IPS-18a (cell line): ENCODE data around the gene MPL.

Experiments
- H3K27ac ChIP-seq: one replicate; pipeline ENCODE4 v1.5.1; 2013; ENCODE audit warnings: low read length
- H3K27me3 ChIP-seq: one replicate; pipeline ENCODE4 v1.6.1; 2013; ENCODE audit warnings: mild to moderate bottlenecking, low read length; ENCODE audit not compliant: control insufficient read depth, insufficient read depth
- H3K36me3 ChIP-seq: one replicate; pipeline ENCODE4 v1.6.1; 2013; ENCODE audit warnings: low read depth, low read length; ENCODE audit not compliant: control insufficient read depth
- H3K4me1 ChIP-seq: one replicate; pipeline ENCODE4 v1.6.1; 2013; ENCODE audit warnings: low read depth, low read length; ENCODE audit not compliant: control insufficient read depth
- H3K4me3 ChIP-seq: one replicate; pipeline ENCODE4 v1.5.1; 2013; ENCODE audit warnings: low read length
- H3K9ac ChIP-seq: one replicate; pipeline ENCODE4 v1.6.1; 2013; ENCODE audit warnings: mild to moderate bottlenecking, low read length, moderate library complexity
- H3K9me3 ChIP-seq: one replicate; pipeline ENCODE4 v1.6.1; 2013; ENCODE audit warnings: low read depth, low read length; ENCODE audit not compliant: control insufficient read depth

Gene MPL

GRCh38 chr1:43300378-43301094, 37.1 kb upstream of the MPL start, which contains the start of gene TIE1:
Gene TIE1 (plus strand): TSS chr1:43300982. CDS start chr1:43301072, 90 bp downstream.
- Histone ChIP-seq H3K4me3 (no peak within 1 kb of the TSS), H3K9me3 (no peaks in the 10 kb centered on the region), H3K27me3 (no peaks in the 10 kb centered on the region), H3K9ac (no peak within 1 kb of the TSS), H3K36me3 (no peaks in the 10 kb centered on the region), H3K4me1 (peaks cover 13% of the 10 kb centered on the region), H3K27ac (no peak within 1 kb of the TSS)

- peaks cover under 1% of the 10 kb centered on the region for H3K4me1 ChIP-seq
- H3K9me3 ChIP-seq, result no peaks in the 10 kb centered on the region
- H3K4me3 ChIP-seq, result no peak overlapping the region
- H3K27ac ChIP-seq, result no peak overlapping the region
- H3K36me3 ChIP-seq, result no peaks in the 10 kb centered on the region
- no peak overlapping the region for H3K9ac ChIP-seq
- no peaks in the 10 kb centered on the region for H3K27me3 ChIP-seq
Observed at GRCh38 chr1:43302201-43302600, 35.4 kb upstream of the MPL start.

GRCh38 chr1:43302721-43303470, 34.7 kb upstream of the MPL start:
- H3K36me3 ChIP-seq, result no peaks in the 10 kb centered on the region
- no peak overlapping the region for H3K27ac ChIP-seq
- H3K9ac ChIP-seq, result no peak overlapping the region
- H3K4me3 ChIP-seq, result no peak overlapping the region
- no peaks in the 10 kb centered on the region for H3K9me3 ChIP-seq
- no peaks in the 10 kb centered on the region for H3K27me3 ChIP-seq
- H3K4me1 ChIP-seq, result no peaks in the 10 kb centered on the region

GRCh38 chr1:43303471-43304313, 33.9 kb upstream of the MPL start:
- Histone ChIP-seq H3K27ac (no peak overlapping the region), H3K27me3 (no peaks in the 10 kb centered on the region), H3K4me3 (no peak overlapping the region), H3K4me1 (no peaks in the 10 kb centered on the region), H3K36me3 (no peaks in the 10 kb centered on the region), H3K9ac (no peak overlapping the region), H3K9me3 (no peaks in the 10 kb centered on the region)

DNA sequence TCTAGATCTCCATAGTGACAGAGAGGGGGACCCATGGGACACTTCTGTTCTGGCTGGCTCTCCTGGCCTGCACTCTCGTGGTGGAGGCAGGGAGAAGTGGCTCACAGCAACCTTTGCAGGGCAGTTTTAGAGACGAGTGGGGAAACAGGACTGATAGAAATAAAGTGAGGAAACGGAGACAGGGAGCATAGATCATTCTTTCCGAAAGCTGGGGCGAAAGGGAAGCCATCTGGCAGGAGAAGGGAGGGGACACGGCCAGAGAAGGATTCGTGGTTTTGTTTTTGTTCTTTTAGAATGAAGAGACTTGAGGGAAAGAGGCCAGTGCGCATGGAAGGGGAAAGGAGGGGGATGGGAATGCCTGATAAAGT, 33.3 kb upstream of the MPL start:
- no peaks in the 10 kb centered on the region for H3K36me3 ChIP-seq
- H3K4me1 ChIP-seq, result no peaks in the 10 kb centered on the region
- H3K27me3 ChIP-seq, result no peaks in the 10 kb centered on the region
- H3K9ac ChIP-seq, result no peak overlapping the region
- H3K4me3 ChIP-seq, result no peak overlapping the region
- H3K9me3 ChIP-seq, result no peaks in the 10 kb centered on the region
- no peak overlapping the region for H3K27ac ChIP-seq

DNA sequence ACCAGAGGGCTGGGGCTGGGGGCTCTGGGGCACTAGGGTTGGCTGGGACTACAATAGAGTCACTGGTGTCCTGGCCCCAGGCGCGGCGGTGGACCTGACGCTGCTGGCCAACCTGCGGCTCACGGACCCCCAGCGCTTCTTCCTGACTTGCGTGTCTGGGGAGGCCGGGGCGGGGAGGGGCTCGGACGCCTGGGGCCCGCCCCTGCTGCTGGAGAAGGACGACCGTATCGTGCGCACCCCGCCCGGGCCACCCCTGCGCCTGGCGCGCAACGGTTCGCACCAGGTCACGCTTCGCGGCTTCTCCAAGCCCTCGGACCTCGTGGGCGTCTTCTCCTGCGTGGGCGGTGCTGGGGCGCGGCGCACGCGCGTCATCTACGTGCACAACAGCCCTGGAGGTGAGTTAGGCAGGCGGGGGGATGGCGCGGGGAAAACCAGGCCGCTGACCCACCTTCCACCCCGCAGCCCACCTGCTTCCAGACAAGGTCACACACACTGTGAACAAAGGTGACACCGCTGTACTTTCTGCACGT, 32.8 kb upstream of the MPL start:
- Histone ChIP-seq H3K27ac (no peak overlapping the region), H3K9ac (no peak overlapping the region), H3K36me3 (no peaks in the 10 kb centered on the region), H3K4me3 (no peak overlapping the region), H3K27me3 (no peaks in the 10 kb centered on the region), H3K9me3 (no peaks in the 10 kb centered on the region), H3K4me1 (no peaks in the 10 kb centered on the region)

DNA sequence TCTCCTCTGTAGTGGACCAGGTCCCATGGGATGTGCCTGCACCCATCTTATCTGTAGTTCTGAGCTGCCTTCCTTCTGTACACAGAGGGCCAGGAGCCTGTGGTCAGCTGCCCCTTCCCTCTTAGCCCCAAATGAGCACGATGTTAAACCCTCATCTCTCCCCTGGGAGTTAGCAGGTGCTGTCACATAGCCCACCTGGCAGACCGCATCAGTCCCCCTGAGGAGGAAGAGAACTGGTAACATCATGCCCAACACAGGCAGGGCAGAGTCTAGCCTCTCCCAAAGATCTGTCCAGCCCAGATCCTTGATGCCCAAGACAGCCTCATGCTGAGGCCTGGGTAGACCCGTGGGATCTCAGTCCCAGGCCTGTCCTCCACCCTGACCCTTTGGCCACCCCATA, 32.2 kb upstream of the MPL start:
- H3K9ac ChIP-seq, result no peak overlapping the region
- H3K36me3 ChIP-seq, result no peaks in the 10 kb centered on the region
- H3K27ac ChIP-seq, result no peak overlapping the region
- no peaks in the 10 kb centered on the region for H3K4me1 ChIP-seq
- H3K27me3 ChIP-seq, result no peaks in the 10 kb centered on the region
- no peaks in the 10 kb centered on the region for H3K9me3 ChIP-seq
- no peak overlapping the region for H3K4me3 ChIP-seq

GRCh38 chr1:43305926-43306687, 31.5 kb upstream of the MPL start:
- no peak overlapping the region for H3K27ac ChIP-seq
- H3K36me3 ChIP-seq, result no peaks in the 10 kb centered on the region
- H3K27me3 ChIP-seq, result no peaks in the 10 kb centered on the region
- H3K9ac ChIP-seq, result no peak overlapping the region
- H3K4me3 ChIP-seq, result no peak overlapping the region
- H3K9me3 ChIP-seq, result no peaks in the 10 kb centered on the region
- no peaks in the 10 kb centered on the region for H3K4me1 ChIP-seq

DNA sequence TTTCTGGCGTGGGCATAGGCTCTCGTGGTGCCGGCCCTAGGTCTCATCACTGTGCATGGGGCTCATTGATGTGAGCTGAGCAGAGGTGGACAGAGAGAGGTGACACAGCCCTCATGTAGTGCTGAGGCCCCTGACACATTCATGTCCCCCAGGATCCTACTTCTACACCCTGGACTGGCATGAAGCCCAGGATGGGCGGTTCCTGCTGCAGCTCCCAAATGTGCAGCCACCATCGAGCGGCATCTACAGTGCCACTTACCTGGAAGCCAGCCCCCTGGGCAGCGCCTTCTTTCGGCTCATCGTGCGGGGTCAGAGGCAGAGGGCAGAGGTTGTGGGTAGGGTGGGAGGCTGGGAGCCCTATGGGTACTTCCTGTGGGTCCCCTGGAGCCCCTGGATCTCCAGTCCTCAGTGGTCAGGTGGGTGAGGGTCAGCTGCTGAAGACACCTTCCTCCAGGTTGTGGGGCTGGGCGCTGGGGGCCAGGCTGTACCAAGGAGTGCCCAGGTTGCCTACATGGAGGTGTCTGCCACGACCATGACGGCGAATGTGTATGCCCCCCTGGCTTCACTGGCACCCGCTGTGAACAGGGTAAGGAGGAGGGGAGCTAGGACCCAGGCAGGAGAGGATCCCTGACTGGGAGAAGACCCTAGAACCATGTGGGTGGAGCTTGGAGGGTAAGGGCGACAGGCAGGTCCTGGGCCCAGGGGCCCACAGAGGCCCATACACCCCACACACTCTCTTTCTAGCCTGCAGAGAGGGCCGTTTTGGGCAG, 30.7 kb upstream of the MPL start:
- Histone ChIP-seq H3K4me1 (no peaks in the 10 kb centered on the region), H3K27me3 (no peaks in the 10 kb centered on the region), H3K4me3 (no peak overlapping the region), H3K36me3 (no peaks in the 10 kb centered on the region), H3K9ac (no peak overlapping the region), H3K9me3 (no peaks in the 10 kb centered on the region), H3K27ac (no peak overlapping the region)

DNA sequence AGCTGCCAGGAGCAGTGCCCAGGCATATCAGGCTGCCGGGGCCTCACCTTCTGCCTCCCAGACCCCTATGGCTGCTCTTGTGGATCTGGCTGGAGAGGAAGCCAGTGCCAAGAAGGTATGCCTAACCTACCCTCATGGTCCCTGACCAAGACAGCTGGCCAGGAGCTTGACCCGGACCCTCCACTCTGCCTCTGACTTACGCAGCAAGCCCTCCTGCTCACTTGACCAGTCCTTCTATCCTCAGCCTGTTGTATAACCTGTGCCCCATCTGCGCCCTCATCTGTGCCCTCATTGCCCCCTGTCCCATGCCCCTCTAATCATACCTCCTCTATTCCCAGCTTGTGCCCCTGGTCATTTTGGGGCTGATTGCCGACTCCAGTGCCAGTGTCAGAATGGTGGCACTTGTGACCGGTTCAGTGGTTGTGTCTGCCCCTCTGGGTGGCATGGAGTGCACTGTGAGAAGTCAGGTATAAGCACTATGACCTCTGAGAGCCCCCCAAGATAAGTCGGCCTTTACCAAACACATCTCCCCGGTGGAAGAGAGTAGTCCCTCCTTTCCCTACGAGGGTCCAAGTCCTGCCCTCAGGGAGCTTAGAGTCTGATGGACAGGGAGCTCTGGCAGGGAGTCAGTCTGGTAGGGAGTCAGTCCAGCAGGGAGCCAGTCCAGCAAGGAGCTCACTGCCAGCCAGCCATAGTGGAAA, 30.0 kb upstream of the MPL start:
- Histone ChIP-seq H3K4me1 (no peaks in the 10 kb centered on the region), H3K9me3 (no peaks in the 10 kb centered on the region), H3K27ac (no peak overlapping the region), H3K9ac (no peak overlapping the region), H3K27me3 (no peaks in the 10 kb centered on the region), H3K4me3 (no peak overlapping the region), H3K36me3 (no peaks in the 10 kb centered on the region)
